ENCODE data around the gene ZC3H4.

The ZC3H4 gene

GRCh38 chr19:47072323-47072722 lies 41.3 kb downstream of the ZC3H4 start:
- no peak overlapping the region for H3K4me3 ChIP-seq (ENCODE audit: low read length)
- no peak for DNase-seq (ENCODE audit: low read depth)
- TF ChIP-seq, protein P1, sequence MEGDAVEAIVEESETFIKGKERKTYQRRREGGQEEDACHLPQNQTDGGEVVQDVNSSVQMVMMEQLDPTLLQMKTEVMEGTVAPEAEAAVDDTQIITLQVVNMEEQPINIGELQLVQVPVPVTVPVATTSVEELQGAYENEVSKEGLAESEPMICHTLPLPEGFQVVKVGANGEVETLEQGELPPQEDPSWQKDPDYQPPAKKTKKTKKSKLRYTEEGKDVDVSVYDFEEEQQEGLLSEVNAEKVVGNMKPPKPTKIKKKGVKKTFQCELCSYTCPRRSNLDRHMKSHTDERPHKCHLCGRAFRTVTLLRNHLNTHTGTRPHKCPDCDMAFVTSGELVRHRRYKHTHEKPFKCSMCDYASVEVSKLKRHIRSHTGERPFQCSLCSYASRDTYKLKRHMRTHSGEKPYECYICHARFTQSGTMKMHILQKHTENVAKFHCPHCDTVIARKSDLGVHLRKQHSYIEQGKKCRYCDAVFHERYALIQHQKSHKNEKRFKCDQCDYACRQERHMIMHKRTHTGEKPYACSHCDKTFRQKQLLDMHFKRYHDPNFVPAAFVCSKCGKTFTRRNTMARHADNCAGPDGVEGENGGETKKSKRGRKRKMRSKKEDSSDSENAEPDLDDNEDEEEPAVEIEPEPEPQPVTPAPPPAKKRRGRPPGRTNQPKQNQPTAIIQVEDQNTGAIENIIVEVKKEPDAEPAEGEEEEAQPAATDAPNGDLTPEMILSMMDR (conservative IDR thresholded peaks at IDR 0.05; ENCODE audit: low read depth, low read length): no peak

- DNase-seq (ENCODE audit: low read depth): no peak
- no peak overlapping the region for H3K4me3 ChIP-seq (ENCODE audit: low read length)
- TF ChIP-seq, protein P1 (conservative IDR thresholded peaks at IDR 0.05; ENCODE audit: low read depth, low read length): no peak
Observed at GRCh38 chr19:47071731-47072130, 41.8 kb downstream of the ZC3H4 start.

- DNase-seq (ENCODE audit: low read depth): no peak
- TF ChIP-seq, protein P1 (conservative IDR thresholded peaks at IDR 0.05; ENCODE audit: low read depth, low read length): no peak
- no peak overlapping the region for H3K4me3 ChIP-seq (ENCODE audit: low read length)
Observed at GRCh38 chr19:47070756-47071155, 42.8 kb downstream of the ZC3H4 start.

- no peak for DNase-seq (ENCODE audit: low read depth)
- TF ChIP-seq, protein P1 (conservative IDR thresholded peaks at IDR 0.05; ENCODE audit: low read depth, low read length): no peak
- no peak overlapping the region for H3K4me3 ChIP-seq (ENCODE audit: low read length)
Observed at GRCh38 chr19:47069795-47070194, 43.8 kb downstream of the ZC3H4 start.

- DNase-seq (ENCODE audit: low read depth): no peak
- TF ChIP-seq, protein P1 (conservative IDR thresholded peaks at IDR 0.05; ENCODE audit: low read depth, low read length): no peak
- no peak overlapping the region for H3K4me3 ChIP-seq (ENCODE audit: low read length)
Observed at GRCh38 chr19:47068876-47069406, 44.6 kb downstream of the ZC3H4 start.

DNA sequence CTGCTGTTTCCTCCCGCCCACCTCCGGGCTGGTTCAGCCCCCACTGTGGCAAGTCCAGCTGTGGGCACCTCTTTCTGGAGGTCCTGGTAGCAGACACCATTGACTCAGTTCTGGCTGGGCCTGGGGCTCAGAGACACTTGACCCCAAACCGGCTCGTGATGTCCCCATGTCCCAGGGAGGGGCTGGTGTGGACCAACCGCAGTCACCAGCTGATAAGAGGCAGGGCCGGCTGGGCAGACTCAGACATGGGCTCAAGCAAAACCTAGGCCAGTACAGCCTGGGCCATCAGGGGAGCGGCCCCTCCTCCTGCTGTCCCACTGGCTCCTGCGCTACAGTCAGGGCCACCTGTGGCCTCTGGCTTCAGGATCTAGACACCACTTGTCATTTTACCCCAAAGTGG lies 45.3 kb downstream of the ZC3H4 start:
- TF ChIP-seq, protein P1 (conservative IDR thresholded peaks at IDR 0.05; ENCODE audit: low read depth, low read length): no peak
- H3K4me3 ChIP-seq (ENCODE audit: low read length): no peak overlapping the region

DNA sequence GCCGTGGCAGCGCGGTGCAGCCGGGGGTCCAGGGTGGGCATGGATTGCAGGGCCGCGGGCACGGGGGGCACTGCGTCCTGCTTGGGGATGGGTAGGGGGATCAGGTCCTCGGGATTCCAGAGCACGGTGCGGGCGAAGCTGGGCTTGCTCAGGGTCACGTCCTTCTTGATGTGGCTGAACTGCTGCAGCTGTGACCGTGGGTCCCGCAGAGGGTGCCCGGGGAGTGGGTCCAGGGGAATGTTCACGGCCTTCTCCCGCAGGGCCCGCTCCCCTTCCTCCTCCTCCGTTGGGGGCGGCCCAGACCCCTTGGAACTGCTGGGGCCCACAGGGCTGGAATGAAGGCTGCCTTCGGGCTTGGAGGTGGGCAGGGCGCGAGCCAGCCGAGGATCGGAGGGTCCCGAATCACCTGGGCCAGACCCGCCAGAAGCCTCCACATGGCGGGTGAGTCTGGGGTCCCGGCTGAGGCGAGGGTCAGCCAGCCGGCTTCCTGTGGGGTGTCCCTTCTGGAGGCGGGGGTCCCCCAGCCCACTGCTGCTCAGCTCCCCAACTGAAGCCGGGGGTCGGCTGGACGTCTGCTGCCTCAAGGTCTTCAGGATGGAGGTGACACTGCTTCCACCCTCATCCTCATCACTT lies 46.2 kb downstream of the ZC3H4 start:
- H3K4me3 ChIP-seq (ENCODE audit: low read length): no peak overlapping the region
- no peak for DNase-seq (ENCODE audit: low read depth)
- TF ChIP-seq, protein P1 (conservative IDR thresholded peaks at IDR 0.05; ENCODE audit: low read depth, low read length): no peak

More for the DNA sequence above, 45.3 kb downstream of the ZC3H4 start:
- DNase-seq (ENCODE audit: low read depth): no peak
